GM12878 (cell line): Measurements from ENCODE around the gene ZNF687. TPM values are rescaled to one million over a fixed set of nuclear protein-coding genes. Genes with fewer than 3 reads are reported as not detected.
A peak's percentile ranks its signal among the peaks of the same experiment; 100 is the strongest.

ENCODE experiments used
- ATAC-seq: fragments of 200-7000 bp; cut with Tn5 transposase; 3 replicates; pipeline ENCODE4 v1.9.1; 2020; ENCODE audit warnings: mild to moderate bottlenecking, moderate library complexity
- BruUV-seq: library from RNA; stranded (reverse); fragments of 400-500 nt; replicated peaks from 2 replicates; lab custom pipeline; 2021; lab: Mats Ljungman, UMichigan
- CTCF ChIA-PET: fragments of 300-600 bp; sonication (Branson Sonifier 250); formaldehyde crosslinking; extraction: SDS; loops from one replicate; lab custom pipeline; 2021; ENCODE audit warnings: inconsistent platforms; lab: Yijun Ruan, JAX
- POLR2A ChIA-PET: fragments of 350-600 bp; formaldehyde crosslinking; extraction: SDS; loops from one replicate; lab custom pipeline; 2021; ENCODE audit warnings: inconsistent platforms; lab: Charles Lee
- RAD21 ChIA-PET: fragments of 300-600 bp; sonication (Branson Sonifier 250); formaldehyde crosslinking; loops from one replicate; lab custom pipeline; 2023; ENCODE audit warnings: antibody characterized with exemption; ENCODE audit not compliant: unreplicated experiment; lab: Charles Lee
- SMC1A ChIA-PET: fragments of 300-600 bp; sonication (Branson Sonifier 250); formaldehyde crosslinking; loops from one replicate; lab custom pipeline; 2023; ENCODE audit not compliant: unreplicated experiment, uncharacterized antibody; lab: Charles Lee
- DNase-seq: peaks from one replicate; pipeline ENCODE4 v3.0.0-alpha.2; 2011; ENCODE audit warnings: low read depth, low spot score
- FAIRE-seq: peaks from 3 replicates; lab custom pipeline; 2011; peaks lifted over from hg19 to GRCh38; lab: Jason Lieb, UNC
- H2AFZ ChIP-seq: 2 replicates; pipeline ENCODE4 v1.6.0; 2011; ENCODE audit warnings: low read depth, low read length, control low read depth; ENCODE audit not compliant: control insufficient read depth
- H3K27ac ChIP-seq: 2 replicates; pipeline ENCODE4 v1.5.1; 2011; ENCODE audit warnings: control low read depth; ENCODE audit not compliant: control insufficient read depth, insufficient read depth
- H3K27me3 ChIP-seq, 2 experiments: replicated peaks in 1 of 2; 2 replicates each; pipeline versions ENCODE4 v1.6.0 to v1.6.1; 2011; ENCODE audit warnings: low read length in 1 of 2; ENCODE audit not compliant: control insufficient read depth in 2 of 2, insufficient read depth in 2 of 2
- H3K36me3 ChIP-seq, 2 experiments: 2 replicates each; pipeline ENCODE4 v1.5.1; 2011; ENCODE audit warnings: low read length in 1 of 2; ENCODE audit not compliant: control insufficient read depth in 2 of 2, insufficient read depth in 2 of 2
- H3K4me1 ChIP-seq: 2 replicates; pipeline ENCODE4 v1.6.1; 2011; ENCODE audit warnings: mild to moderate bottlenecking, low read length, moderate library complexity, mixed read lengths; ENCODE audit not compliant: control insufficient read depth, insufficient read depth
- H3K4me2 ChIP-seq: 2 replicates; pipeline ENCODE4 v1.6.0; 2011; ENCODE audit warnings: control low read depth; ENCODE audit not compliant: control insufficient read depth, insufficient read depth
- H3K4me3 ChIP-seq: fragments of 200-600 bp; sonication (generic); 2 replicates; pipeline ENCODE4 v1.5.1; 2016
- H3K79me2 ChIP-seq: 2 replicates; pipeline ENCODE4 v1.6.0; 2011; ENCODE audit warnings: low read length; ENCODE audit not compliant: control insufficient read depth, insufficient read depth
- H3K9ac ChIP-seq: 2 replicates; pipeline ENCODE4 v1.8.0; 2011; ENCODE audit warnings: low read length, control low read depth, mixed read lengths; ENCODE audit not compliant: control insufficient read depth, insufficient read depth
- H3K9me3 ChIP-seq: replicated peaks from 3 replicates; pipeline ENCODE4 v1.5.1; 2011; ENCODE audit warnings: mild to moderate bottlenecking, low read length; ENCODE audit not compliant: control insufficient read depth, insufficient read depth
- H4K20me1 ChIP-seq: 2 replicates; pipeline ENCODE4 v1.6.0; 2011; ENCODE audit not compliant: control insufficient read depth, insufficient read depth
- CREM ChIP-seq: IDR thresholded peaks from 2 replicates; pipeline ENCODE4 v1.6.1; 2014; ENCODE audit warnings: antibody characterized with exemption, low read depth
- DPF2 ChIP-seq: fragments of 450-650 bp; IDR thresholded peaks from 2 replicates; pipeline ENCODE4 v1.6.1; 2017; ENCODE audit warnings: mild to moderate bottlenecking
- EED ChIP-seq: sonication (generic); IDR thresholded peaks from 2 replicates; pipeline ENCODE4 v1.6.1; 2016; ENCODE audit warnings: antibody characterized with exemption, low read depth
- EGR1 ChIP-seq, 2 experiments: IDR thresholded peaks; 1 replicate in 1 of 2; 2 replicates in 1 of 2; pipeline ENCODE4 v1.6.1; 2011 to 2012; ENCODE audit warnings: low read depth in 2 of 2, low read length in 2 of 2, borderline replicate concordance in 1 of 2, mild to moderate bottlenecking in 1 of 2, moderate library complexity in 1 of 2
- ETV6 ChIP-seq, 2 experiments: fragments of 450-650 bp in 1 of 2; IDR thresholded peaks in 1 of 2; conservative IDR thresholded peaks in 1 of 2; 2 replicates each; pipeline ENCODE4 v1.6.1; 2014; ENCODE audit warnings: antibody characterized with exemption in 1 of 2, borderline replicate concordance in 1 of 2, low read depth in 1 of 2, mild to moderate bottlenecking in 1 of 2, moderate library complexity in 1 of 2
- GABPA ChIP-seq: IDR thresholded peaks from 2 replicates; pipeline ENCODE4 v1.6.1; 2014; ENCODE audit warnings: antibody characterized with exemption, low read depth, mild to moderate bottlenecking, inconsistent platforms
- IKZF1 ChIP-seq: fragments of 450-650 bp; conservative IDR thresholded peaks from 2 replicates; pipeline ENCODE4 v1.6.1; 2017; ENCODE audit warnings: antibody characterized with exemption, mild to moderate bottlenecking
- IKZF2 ChIP-seq, 2 experiments: fragments of 450-650 bp; IDR thresholded peaks; 2 replicates each; pipeline ENCODE4 v1.6.1; 2017; ENCODE audit warnings: mild to moderate bottlenecking in 2 of 2, moderate library complexity in 2 of 2
- IRF4 ChIP-seq: IDR thresholded peaks from 2 replicates; pipeline ENCODE4 v1.6.1; 2011; ENCODE audit warnings: low read depth, low read length
- JUNB ChIP-seq: IDR thresholded peaks from 2 replicates; pipeline ENCODE4 v1.6.1; 2016; ENCODE audit warnings: antibody characterized with exemption, mild to moderate bottlenecking
- LARP7 ChIP-seq: fragments of 450-650 bp; IDR thresholded peaks from 2 replicates; pipeline ENCODE4 v1.6.1; 2017; ENCODE audit warnings: mild to moderate bottlenecking
- NFIC ChIP-seq: IDR thresholded peaks from 2 replicates; pipeline ENCODE4 v1.6.1; 2012; ENCODE audit warnings: low read depth, mild to moderate bottlenecking, inconsistent platforms, low read length, moderate library complexity
- NRF1 ChIP-seq: conservative IDR thresholded peaks from 2 replicates; pipeline ENCODE4 v1.6.1; 2011; ENCODE audit warnings: mild to moderate bottlenecking, low read depth, low read length, improper control_type of control experiment
- RELA ChIP-seq: fragments of 450-650 bp; IDR thresholded peaks from 2 replicates; pipeline ENCODE4 v1.8.0; 2014; ENCODE audit warnings: borderline replicate concordance; ENCODE audit not compliant: partially characterized antibody
- RUNX3 ChIP-seq: IDR thresholded peaks from 2 replicates; pipeline ENCODE4 v1.6.1; 2012; ENCODE audit warnings: low read length, inconsistent platforms
- SMAD1 ChIP-seq: fragments of 450-650 bp; IDR thresholded peaks from 2 replicates; pipeline ENCODE4 v1.6.1; 2018; ENCODE audit warnings: mild to moderate bottlenecking, low read depth; ENCODE audit not compliant: partially characterized antibody
- SPI1 ChIP-seq: IDR thresholded peaks from 2 replicates; pipeline ENCODE4 v1.6.1; 2011; ENCODE audit warnings: low read depth, mild to moderate bottlenecking, low read length, moderate library complexity, borderline replicate concordance; ENCODE audit not compliant: insufficient read depth
- SRF ChIP-seq, 2 experiments: IDR thresholded peaks; 2 replicates each; pipeline ENCODE4 v1.6.1; 2011; ENCODE audit warnings: low read depth in 2 of 2, low read length in 2 of 2, mild to moderate bottlenecking in 1 of 2, moderate library complexity in 1 of 2
- TCF3 ChIP-seq: IDR thresholded peaks from 2 replicates; pipeline ENCODE4 v1.6.1; 2012; ENCODE audit warnings: low read depth, mild to moderate bottlenecking, low read length, borderline replicate concordance; ENCODE audit not compliant: insufficient read depth
- ZNF207 ChIP-seq: fragments of 450-650 bp; IDR thresholded peaks from 2 replicates; pipeline ENCODE4 v1.6.1; 2014; ENCODE audit warnings: antibody characterized with exemption, mild to moderate bottlenecking, borderline replicate concordance
- WGBS: methylation state at CpG from one replicate; pipeline ENCODE4 v1.1.6; 2016; ENCODE audit warnings: low lambda C conversion rate; ENCODE audit not compliant: insufficient replicate concordance, insufficient coverage; ENCODE audit errors: missing lambda C conversion rate; 5-methylcytosine and 5-hydroxymethylcytosine counted together
- in situ Hi-C: fragments of 300-500 bp; cut with MboI; formaldehyde crosslinking; loops from 9 replicates; pipeline ENCODE4 v1.14.3; 2018; ENCODE audit warnings: mixed read lengths
- intact Hi-C: fragments of 100-400 bp; cut with micrococcal nuclease; formaldehyde crosslinking; loops from one replicate; pipeline ENCODE4 v1.14.2; 2022; ENCODE audit not compliant: unreplicated experiment
- polyA plus RNA-seq, 11 experiments: library from polyadenylated mRNA; depleted of rRNA in 4 of 11; unstranded in 6 of 11; stranded (reverse) in 5 of 11; fragments of >200 nt; fragmentation: Nextera tagmentation in 4 of 11; fragmentation: Illumina TruSeq in 1 of 11; extraction: Ambion mirVana in 4 of 11; extraction: Trizol in 1 of 11; gene quantifications; 1 replicate in 1 of 11; 2 replicates in 10 of 11; pipeline versions ENCODE4 v1.2.1 to v1.2.3, GENCODE V29; 2011 to 2016; ENCODE audit warnings: inconsistent platforms in 2 of 11, missing spikeins in 2 of 11, low read depth in 1 of 11
- total RNA-seq, 4 experiments: library from RNA; depleted of rRNA in 3 of 4; stranded (reverse); fragments of >200 nt in 3 of 4; fragmentation: Illumina TruSeq in 1 of 4; extraction: Trizol in 1 of 4; gene quantifications; 2 replicates each; pipeline versions ENCODE4 v1.2.1 to v1.2.3, GENCODE V29; 2013 to 2021
- TF ChIP-seq, protein P1 (sequence below): IDR thresholded peaks from 2 replicates; pipeline ENCODE4 v1.6.1; 2012; ENCODE audit warnings: low read length, inconsistent platforms
- TF ChIP-seq, protein P2 (sequence below): fragments of 450-650 bp; IDR thresholded peaks from 2 replicates; pipeline ENCODE4 v1.6.1; 2017; ENCODE audit warnings: low read depth, mild to moderate bottlenecking, moderate library complexity

Gene ZNF687
- total and polyA plus RNA-seq, 10 of the 15 experiments (the other 5 are each of a cell fraction or from before 2014, with no cell fraction given) = 0.08 to 30.9 (median 9.9) TPM

DNA sequence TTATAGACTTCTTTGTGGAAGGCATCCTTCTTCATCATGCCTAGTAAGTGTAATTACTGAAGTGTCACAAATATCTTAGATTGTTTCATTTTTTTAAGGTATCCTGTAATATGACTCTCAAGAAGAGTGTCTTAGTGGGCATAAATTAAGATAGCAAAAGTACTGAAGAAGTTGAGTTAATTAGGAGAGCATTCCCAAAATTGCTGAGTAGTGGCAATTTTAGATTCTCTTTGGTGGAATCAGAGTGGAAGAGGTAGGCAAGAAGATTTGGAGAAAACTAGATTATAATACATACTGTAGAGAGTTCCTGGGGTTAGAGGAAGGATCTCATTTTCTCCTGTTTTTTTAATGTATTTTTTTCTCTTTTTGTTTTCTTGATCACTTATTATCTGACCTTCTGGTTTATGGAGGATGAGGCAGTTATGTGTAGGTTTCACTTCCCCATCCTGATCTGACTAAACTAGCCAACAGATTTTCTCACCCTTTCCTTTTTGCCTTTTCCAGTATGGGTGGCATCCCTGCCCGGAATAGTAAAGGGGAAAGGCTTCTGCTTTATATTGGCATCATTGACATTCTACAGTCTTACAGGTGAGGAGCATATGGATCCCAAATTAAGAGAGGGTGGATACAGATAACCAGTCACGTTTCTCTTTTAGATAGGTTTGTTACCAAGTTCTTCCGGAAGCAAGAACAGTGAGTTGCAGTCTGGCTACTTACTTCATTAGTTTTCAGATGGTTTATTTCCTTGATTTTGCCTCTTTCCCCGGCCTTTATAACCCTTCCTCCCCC, 44.2 kb upstream of the ZNF687 start:
- H3K9me3 ChIP-seq = no peaks in the 10 kb centered on the region
- POLR2A ChIA-PET = no interaction called here
- H4K20me1 ChIP-seq = no peaks in the 10 kb centered on the region
- DNase-seq (no peak), FAIRE-seq (peak; percentile 27), ATAC-seq (peak; percentile 84)
- intact Hi-C loops = no loop called here
- no peak overlapping the region for H3K4me2 ChIP-seq
- no TSS peak for BruUV-seq
- 59% methylated on average over 4 of the region's 4 CpGs for WGBS
- H3K4me1 ChIP-seq = peaks cover 8% of the 10 kb centered on the region; the same call in 1 of the 2 replicates
- no peak overlapping the region for H3K9ac ChIP-seq
- TF ChIP-seq IKZF2 (IDR thresholded peaks at IDR 0.05) (peak; percentile 76 to 80), IRF4 (peak; percentile 61; the same call in 1 of the 2 replicates), RUNX3 (peak; percentile 41; the same call in 1 of the 2 replicates), ZNF207 (no peak), GABPA (no peak), IKZF1 (peak; percentile 54), TCF3 (no peak), DPF2 (peak; percentile 52; the same call in 1 of the 2 replicates), RELA (no peak), LARP7 (no peak), SMAD1 (no peak), NRF1 (no peak), SRF (IDR thresholded peaks at IDR 0.05; ENCODE audit: low read depth in 2 of 2, low read length in 2 of 2) (no peak), SPI1 (peak; percentile 93), EGR1 (IDR thresholded peaks at IDR 0.05; ENCODE audit: borderline replicate concordance in 1 of 2, low read depth in 2 of 2, low read length in 2 of 2) (no peak), EED (peak; percentile 68), CREM (0 out of 2 replicates have a peak, but pooled peaks have one; percentile 31), JUNB (peak; percentile 75), ETV6 (conservative IDR thresholded peaks at IDR 0.05 in 1 of 2, IDR thresholded peaks at IDR 0.05 in 1 of 2; ENCODE audit: borderline replicate concordance in 1 of 2, low read depth in 1 of 2) (peak in 1 of 2 experiments; percentile 61; a peak in 1 of 4 replicates), NFIC (no peak)
- TF ChIP-seq, protein P1, sequence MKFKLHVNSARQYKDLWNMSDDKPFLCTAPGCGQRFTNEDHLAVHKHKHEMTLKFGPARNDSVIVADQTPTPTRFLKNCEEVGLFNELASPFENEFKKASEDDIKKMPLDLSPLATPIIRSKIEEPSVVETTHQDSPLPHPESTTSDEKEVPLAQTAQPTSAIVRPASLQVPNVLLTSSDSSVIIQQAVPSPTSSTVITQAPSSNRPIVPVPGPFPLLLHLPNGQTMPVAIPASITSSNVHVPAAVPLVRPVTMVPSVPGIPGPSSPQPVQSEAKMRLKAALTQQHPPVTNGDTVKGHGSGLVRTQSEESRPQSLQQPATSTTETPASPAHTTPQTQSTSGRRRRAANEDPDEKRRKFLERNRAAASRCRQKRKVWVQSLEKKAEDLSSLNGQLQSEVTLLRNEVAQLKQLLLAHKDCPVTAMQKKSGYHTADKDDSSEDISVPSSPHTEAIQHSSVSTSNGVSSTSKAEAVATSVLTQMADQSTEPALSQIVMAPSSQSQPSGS = 0 out of 2 replicates have a peak, but pooled peaks have one; percentile 10
- TF ChIP-seq, protein P2, sequence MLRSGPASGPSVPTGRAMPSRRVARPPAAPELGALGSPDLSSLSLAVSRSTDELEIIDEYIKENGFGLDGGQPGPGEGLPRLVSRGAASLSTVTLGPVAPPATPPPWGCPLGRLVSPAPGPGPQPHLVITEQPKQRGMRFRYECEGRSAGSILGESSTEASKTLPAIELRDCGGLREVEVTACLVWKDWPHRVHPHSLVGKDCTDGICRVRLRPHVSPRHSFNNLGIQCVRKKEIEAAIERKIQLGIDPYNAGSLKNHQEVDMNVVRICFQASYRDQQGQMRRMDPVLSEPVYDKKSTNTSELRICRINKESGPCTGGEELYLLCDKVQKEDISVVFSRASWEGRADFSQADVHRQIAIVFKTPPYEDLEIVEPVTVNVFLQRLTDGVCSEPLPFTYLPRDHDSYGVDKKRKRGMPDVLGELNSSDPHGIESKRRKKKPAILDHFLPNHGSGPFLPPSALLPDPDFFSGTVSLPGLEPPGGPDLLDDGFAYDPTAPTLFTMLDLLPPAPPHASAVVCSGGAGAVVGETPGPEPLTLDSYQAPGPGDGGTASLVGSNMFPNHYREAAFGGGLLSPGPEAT = peak; percentile 43; the same call in 1 of the 2 replicates
- no peak overlapping the region for H3K4me3 ChIP-seq
- CTCF ChIA-PET = interaction anchor here (1.2 to 1.6 kb wide), 2 partner anchors 11 to 14 kb away, joined by 3 to 6 read pairs; no protein-coding TSS in a partner anchor
- H3K27ac ChIP-seq = no peak overlapping the region
- no peaks in the 10 kb centered on the region for H3K27me3 ChIP-seq
- SMC1A ChIA-PET = interaction anchor here (0.8 kb wide), 1 partner anchor 43 kb away, joined by 3 read pairs; no protein-coding TSS in a partner anchor
- H3K79me2 ChIP-seq = no peaks in the 10 kb centered on the region
- in situ Hi-C loops = no loop called here
- RAD21 ChIA-PET = interaction anchor here (0.6 kb wide), 1 partner anchor 17 kb away, joined by 5 read pairs; the partner anchor contains the start of gene PSMD4
- no peak overlapping the region for H2AFZ ChIP-seq
- peaks cover 19 to 42% of the 10 kb centered on the region in 2 experiments for H3K36me3 ChIP-seq
